HepG2 (cell line): ENCODE results near the gene SSR2. TPM values are rescaled to one million over a fixed set of nuclear protein-coding genes. Genes with fewer than 3 reads are reported as not detected.

Source experiments
- CREB3 ChIP-seq: sonication (generic); formaldehyde crosslinking; IDR thresholded peaks from 2 replicates; pipeline ENCODE4 v1.5.0; 2020; ENCODE audit warnings: missing genetic modification reagents
- ESRRA ChIP-seq: sonication (generic); formaldehyde crosslinking; IDR thresholded peaks from 2 replicates; pipeline ENCODE4 v1.5.1; 2020; ENCODE audit warnings: mild to moderate bottlenecking, low read depth, missing genetic modification reagents
- KDM2A ChIP-seq: sonication (generic); formaldehyde crosslinking; IDR thresholded peaks from 2 replicates; pipeline ENCODE4 v1.4.0; 2020; ENCODE audit warnings: low read depth, missing genetic modification reagents, borderline replicate concordance
- MED13 ChIP-seq: sonication (generic); formaldehyde crosslinking; IDR thresholded peaks from 2 replicates; pipeline ENCODE4 v1.5.0; 2020; ENCODE audit warnings: missing genetic modification reagents
- PAWR ChIP-seq: sonication (generic); formaldehyde crosslinking; IDR thresholded peaks from 2 replicates; pipeline ENCODE4 v1.4.0; 2020; ENCODE audit warnings: missing genetic modification reagents, mild to moderate bottlenecking, borderline replicate concordance
- PHF8 ChIP-seq: sonication (generic); formaldehyde crosslinking; IDR thresholded peaks from 2 replicates; pipeline ENCODE4 v1.5.0; 2020; ENCODE audit warnings: missing genetic modification reagents
- RXRB ChIP-seq: IDR thresholded peaks from 2 replicates; pipeline ENCODE4 v1.6.1; 2016; ENCODE audit warnings: borderline replicate concordance, missing genetic modification reagents, missing compliant biosample characterization
- SPEN ChIP-seq: sonication (generic); formaldehyde crosslinking; IDR thresholded peaks from 2 replicates; pipeline ENCODE4 v1.5.1; 2020; ENCODE audit warnings: low read depth, mild to moderate bottlenecking, missing genetic modification reagents
- TAF1 ChIP-seq: sonication (generic); formaldehyde crosslinking; IDR thresholded peaks from 2 replicates; pipeline ENCODE4 v1.4.0; 2020; ENCODE audit warnings: missing genetic modification reagents
- TBX3 ChIP-seq: fragments of 450-650 bp; IDR thresholded peaks from 2 replicates; pipeline ENCODE4 v1.6.1; 2017; ENCODE audit warnings: antibody characterized with exemption, mild to moderate bottlenecking, inconsistent platforms, borderline replicate concordance
- TFE3 ChIP-seq: IDR thresholded peaks from 2 replicates; pipeline ENCODE4 v1.6.1; 2016
- THYN1 ChIP-seq: sonication (generic); formaldehyde crosslinking; IDR thresholded peaks from 2 replicates; pipeline ENCODE4 v1.8.1; 2023; ENCODE audit warnings: low read depth, mild to moderate bottlenecking, moderate library complexity, missing genetic modification reagents, borderline replicate concordance
- XBP1 ChIP-seq: sonication (generic); formaldehyde crosslinking; IDR thresholded peaks from 2 replicates; pipeline ENCODE4 v1.5.0; 2020; ENCODE audit warnings: missing genetic modification reagents
- ZFP41 ChIP-seq: sonication (generic); formaldehyde crosslinking; IDR thresholded peaks from 2 replicates; pipeline ENCODE4 v1.4.0; 2020; ENCODE audit warnings: mild to moderate bottlenecking, missing genetic modification reagents, borderline replicate concordance
- ZNF260 ChIP-seq: sonication (generic); formaldehyde crosslinking; IDR thresholded peaks from 2 replicates; pipeline ENCODE4 v1.4.0; 2020; ENCODE audit warnings: missing genetic modification reagents, low read depth, mild to moderate bottlenecking, borderline replicate concordance
- ZNF501 ChIP-seq: sonication (generic); formaldehyde crosslinking; IDR thresholded peaks from 2 replicates; pipeline ENCODE4 v1.5.1; 2020; ENCODE audit warnings: mild to moderate bottlenecking, moderate library complexity, missing genetic modification reagents
- ZNF569 ChIP-seq: sonication (generic); formaldehyde crosslinking; IDR thresholded peaks from 2 replicates; pipeline ENCODE4 v1.5.0; 2020; ENCODE audit warnings: mild to moderate bottlenecking, missing genetic modification reagents, moderate library complexity, borderline replicate concordance
- polyA plus RNA-seq, 8 experiments: library from polyadenylated mRNA; depleted of rRNA in 3 of 8; stranded (reverse) in 7 of 8; unstranded in 1 of 8; fragments of >200 nt; fragmentation: Illumina TruSeq in 4 of 8; extraction: Trizol in 4 of 8; gene quantifications; 2 replicates each; pipeline versions ENCODE4 v1.2.1 to v1.2.3, GENCODE V29; 2011 to 2016; ENCODE audit warnings: low read depth in 4 of 8, missing spikeins in 1 of 8, mixed read lengths in 1 of 8; ENCODE audit not compliant: insufficient read depth in 1 of 8
- total RNA-seq, 5 experiments: library from RNA; depleted of rRNA; stranded (reverse); fragments of >200 nt; fragmentation: Illumina TruSeq; extraction: Trizol; gene quantifications; 2 replicates each; pipeline ENCODE4 v1.2.3, GENCODE V29; 2016; ENCODE audit warnings: low read depth in 1 of 5
- TF ChIP-seq, protein P1 (sequence below): sonication (generic); formaldehyde crosslinking; IDR thresholded peaks from 2 replicates; pipeline ENCODE4 v1.5.0; 2020; ENCODE audit warnings: mild to moderate bottlenecking, missing genetic modification reagents, borderline replicate concordance
- TF ChIP-seq, protein P2 (sequence below): IDR thresholded peaks from 2 replicates; pipeline ENCODE4 v1.6.1; 2016; ENCODE audit warnings: low read depth, control low read depth
- TF ChIP-seq, protein P3 (sequence below): IDR thresholded peaks from 2 replicates; pipeline ENCODE4 v1.6.1; 2016; ENCODE audit warnings: missing compliant biosample characterization, missing genetic modification reagents, borderline replicate concordance

The SSR2 gene
- total and polyA plus RNA-seq, 2 of the 13 experiments (the other 11 are each of a cell fraction or from before 2014, with no cell fraction given), result 284 to 461 TPM

GRCh38 chr1:155967341-155968050 is 53.3 kb downstream of the SSR2 start (continued):
- TF ChIP-seq, protein P1, sequence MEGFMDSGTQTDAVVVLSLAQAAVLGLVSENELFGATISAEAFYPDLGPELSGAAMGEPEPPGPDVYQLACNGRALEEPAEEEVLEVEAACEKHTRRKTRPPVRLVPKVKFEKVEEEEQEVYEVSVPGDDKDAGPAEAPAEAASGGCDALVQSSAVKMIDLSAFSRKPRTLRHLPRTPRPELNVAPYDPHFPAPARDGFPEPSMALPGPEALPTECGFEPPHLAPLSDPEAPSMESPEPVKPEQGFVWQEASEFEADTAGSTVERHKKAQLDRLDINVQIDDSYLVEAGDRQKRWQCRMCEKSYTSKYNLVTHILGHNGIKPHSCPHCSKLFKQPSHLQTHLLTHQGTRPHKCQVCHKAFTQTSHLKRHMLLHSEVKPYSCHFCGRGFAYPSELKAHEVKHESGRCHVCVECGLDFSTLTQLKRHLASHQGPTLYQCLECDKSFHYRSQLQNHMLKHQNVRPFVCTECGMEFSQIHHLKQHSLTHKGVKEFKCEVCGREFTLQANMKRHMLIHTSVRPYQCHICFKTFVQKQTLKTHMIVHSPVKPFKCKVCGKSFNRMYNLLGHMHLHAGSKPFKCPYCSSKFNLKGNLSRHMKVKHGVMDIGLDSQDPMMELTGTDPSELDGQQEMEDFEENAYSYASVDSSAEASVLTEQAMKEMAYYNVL, result peak; percentile 80; the same call in 1 of the 2 replicates
- TF ChIP-seq XBP1 (CRISPR knock-in tag), result no peak
- no peak for TF ChIP-seq THYN1 (CRISPR knock-in tag)
- peak; percentile 79 for TF ChIP-seq RXRB
- no peak; the same call in 1 of the 2 replicates for TF ChIP-seq ZFP41 (CRISPR knock-in tag)
- TF ChIP-seq TBX3, result no peak
- no peak; the same call in 1 of the 2 replicates for TF ChIP-seq KDM2A (CRISPR knock-in tag)
- TF ChIP-seq SPEN, result peak; percentile 77; the same call in 1 of the 2 replicates
- no peak for TF ChIP-seq ZNF501
- TF ChIP-seq, protein P2, sequence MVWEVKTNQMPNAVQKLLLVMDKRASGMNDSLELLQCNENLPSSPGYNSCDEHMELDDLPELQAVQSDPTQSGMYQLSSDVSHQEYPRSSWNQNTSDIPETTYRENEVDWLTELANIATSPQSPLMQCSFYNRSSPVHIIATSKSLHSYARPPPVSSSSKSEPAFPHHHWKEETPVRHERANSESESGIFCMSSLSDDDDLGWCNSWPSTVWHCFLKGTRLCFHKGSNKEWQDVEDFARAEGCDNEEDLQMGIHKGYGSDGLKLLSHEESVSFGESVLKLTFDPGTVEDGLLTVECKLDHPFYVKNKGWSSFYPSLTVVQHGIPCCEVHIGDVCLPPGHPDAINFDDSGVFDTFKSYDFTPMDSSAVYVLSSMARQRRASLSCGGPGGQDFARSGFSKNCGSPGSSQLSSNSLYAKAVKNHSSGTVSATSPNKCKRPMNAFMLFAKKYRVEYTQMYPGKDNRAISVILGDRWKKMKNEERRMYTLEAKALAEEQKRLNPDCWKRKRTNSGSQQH (CRISPR knock-in tag), result no peak
- no peak for TF ChIP-seq TAF1 (CRISPR knock-in tag)
- TF ChIP-seq PHF8 (CRISPR knock-in tag), result no peak
- TF ChIP-seq ZNF260 (CRISPR knock-in tag), result no peak
- TF ChIP-seq TFE3 (CRISPR knock-in tag), result peak; percentile 88
- no peak for TF ChIP-seq ZNF569
- TF ChIP-seq, protein P3, sequence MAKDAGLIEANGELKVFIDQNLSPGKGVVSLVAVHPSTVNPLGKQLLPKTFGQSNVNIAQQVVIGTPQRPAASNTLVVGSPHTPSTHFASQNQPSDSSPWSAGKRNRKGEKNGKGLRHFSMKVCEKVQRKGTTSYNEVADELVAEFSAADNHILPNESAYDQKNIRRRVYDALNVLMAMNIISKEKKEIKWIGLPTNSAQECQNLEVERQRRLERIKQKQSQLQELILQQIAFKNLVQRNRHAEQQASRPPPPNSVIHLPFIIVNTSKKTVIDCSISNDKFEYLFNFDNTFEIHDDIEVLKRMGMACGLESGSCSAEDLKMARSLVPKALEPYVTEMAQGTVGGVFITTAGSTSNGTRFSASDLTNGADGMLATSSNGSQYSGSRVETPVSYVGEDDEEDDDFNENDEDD (CRISPR knock-in tag), result peak; percentile 83; the same call in 1 of the 2 replicates
- TF ChIP-seq MED13 (CRISPR knock-in tag), result no peak
- peak; percentile 90 for TF ChIP-seq ESRRA (CRISPR knock-in tag)
- TF ChIP-seq PAWR (CRISPR knock-in tag), result no peak
- TF ChIP-seq CREB3, result no peak
